ENCODE results near the gene RASD1. TPM values are rescaled to one million over a fixed set of nuclear protein-coding genes. Genes with fewer than 3 reads are reported as not detected.

Gene RASD1
- total and polyA plus RNA-seq, 2 experiments from 2014 or later, result 3.6 to 3.7 TPM

DNA sequence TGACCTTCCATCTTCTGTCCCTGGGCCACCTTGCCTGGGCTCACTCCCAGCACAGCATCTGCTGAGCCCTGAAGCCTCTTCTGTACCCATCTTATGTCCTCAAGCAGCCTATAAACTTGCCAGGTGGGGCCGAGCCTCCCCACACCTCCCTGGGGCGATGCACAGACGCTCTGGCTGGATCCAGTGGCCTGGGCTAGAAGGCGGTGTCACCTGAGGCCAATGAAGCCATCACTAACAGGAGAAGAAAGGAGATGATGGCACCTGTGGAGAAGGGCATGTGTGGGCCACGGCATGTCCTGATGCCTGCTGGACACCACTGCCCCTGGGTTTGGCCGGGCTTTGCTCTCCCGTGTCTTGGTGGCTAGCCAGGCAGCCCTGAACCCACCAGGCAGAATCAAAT is 49.8 kb upstream of the RASD1 start:
- Histone ChIP-seq H3K27me3 (ENCODE audit: insufficient read depth) (no peaks in the 10 kb centered on the region), H3F3A (replicated peaks; ENCODE audit: low read depth) (no peaks in the 10 kb centered on the region), H3K9me2 (ENCODE audit: insufficient read depth) (no peaks in the 10 kb centered on the region), H4K20me1 (replicated peaks; ENCODE audit: insufficient read depth) (no peaks in the 10 kb centered on the region; the same call in 1 of the 2 replicates), H3K27ac (ENCODE audit: low read depth) (no peak overlapping the region), H2AFZ (no peak overlapping the region), H3K79me2 (replicated peaks; ENCODE audit: insufficient read depth) (no peaks in the 10 kb centered on the region), H3K4me3 (no peak overlapping the region), H3K4me1 (ENCODE audit: insufficient read depth) (no peaks in the 10 kb centered on the region), H3K4me2 (no peak overlapping the region), H3K36me3 (ENCODE audit: insufficient read depth) (no peaks in the 10 kb centered on the region)
- no peak for ATAC-seq
- TF ChIP-seq CREB1 (CRISPR knock-in tag; IDR thresholded peaks at IDR 0.05; ENCODE audit: low read depth) (no peak), ETS1 (IDR thresholded peaks at IDR 0.05) (no peak), EZH2 (IDR thresholded peaks at IDR 0.05; ENCODE audit: low read depth, unreplicated experiment) (no peak), CTCF (conservative IDR thresholded peaks at IDR 0.05; ENCODE audit: low read depth in 2 of 2) (no peak), STAT1 (IDR thresholded peaks at IDR 0.05; ENCODE audit: unreplicated experiment) (no peak), POLR2AphosphoS5 (IDR thresholded peaks at IDR 0.05; ENCODE audit: low read depth) (no peak), EZH2phosphoT487 (IDR thresholded peaks at IDR 0.05; ENCODE audit: unreplicated experiment) (no peak), JUNB (IDR thresholded peaks at IDR 0.05; ENCODE audit: unreplicated experiment) (no peak), ZNF114 (CRISPR knock-in tag; IDR thresholded peaks at IDR 0.05) (no peak), ZNF331 (CRISPR knock-in tag; IDR thresholded peaks at IDR 0.05; ENCODE audit: low read depth) (no peak), NANOG (IDR thresholded peaks at IDR 0.05; ENCODE audit: borderline replicate concordance) (no peak)
- TF ChIP-seq, protein P1, sequence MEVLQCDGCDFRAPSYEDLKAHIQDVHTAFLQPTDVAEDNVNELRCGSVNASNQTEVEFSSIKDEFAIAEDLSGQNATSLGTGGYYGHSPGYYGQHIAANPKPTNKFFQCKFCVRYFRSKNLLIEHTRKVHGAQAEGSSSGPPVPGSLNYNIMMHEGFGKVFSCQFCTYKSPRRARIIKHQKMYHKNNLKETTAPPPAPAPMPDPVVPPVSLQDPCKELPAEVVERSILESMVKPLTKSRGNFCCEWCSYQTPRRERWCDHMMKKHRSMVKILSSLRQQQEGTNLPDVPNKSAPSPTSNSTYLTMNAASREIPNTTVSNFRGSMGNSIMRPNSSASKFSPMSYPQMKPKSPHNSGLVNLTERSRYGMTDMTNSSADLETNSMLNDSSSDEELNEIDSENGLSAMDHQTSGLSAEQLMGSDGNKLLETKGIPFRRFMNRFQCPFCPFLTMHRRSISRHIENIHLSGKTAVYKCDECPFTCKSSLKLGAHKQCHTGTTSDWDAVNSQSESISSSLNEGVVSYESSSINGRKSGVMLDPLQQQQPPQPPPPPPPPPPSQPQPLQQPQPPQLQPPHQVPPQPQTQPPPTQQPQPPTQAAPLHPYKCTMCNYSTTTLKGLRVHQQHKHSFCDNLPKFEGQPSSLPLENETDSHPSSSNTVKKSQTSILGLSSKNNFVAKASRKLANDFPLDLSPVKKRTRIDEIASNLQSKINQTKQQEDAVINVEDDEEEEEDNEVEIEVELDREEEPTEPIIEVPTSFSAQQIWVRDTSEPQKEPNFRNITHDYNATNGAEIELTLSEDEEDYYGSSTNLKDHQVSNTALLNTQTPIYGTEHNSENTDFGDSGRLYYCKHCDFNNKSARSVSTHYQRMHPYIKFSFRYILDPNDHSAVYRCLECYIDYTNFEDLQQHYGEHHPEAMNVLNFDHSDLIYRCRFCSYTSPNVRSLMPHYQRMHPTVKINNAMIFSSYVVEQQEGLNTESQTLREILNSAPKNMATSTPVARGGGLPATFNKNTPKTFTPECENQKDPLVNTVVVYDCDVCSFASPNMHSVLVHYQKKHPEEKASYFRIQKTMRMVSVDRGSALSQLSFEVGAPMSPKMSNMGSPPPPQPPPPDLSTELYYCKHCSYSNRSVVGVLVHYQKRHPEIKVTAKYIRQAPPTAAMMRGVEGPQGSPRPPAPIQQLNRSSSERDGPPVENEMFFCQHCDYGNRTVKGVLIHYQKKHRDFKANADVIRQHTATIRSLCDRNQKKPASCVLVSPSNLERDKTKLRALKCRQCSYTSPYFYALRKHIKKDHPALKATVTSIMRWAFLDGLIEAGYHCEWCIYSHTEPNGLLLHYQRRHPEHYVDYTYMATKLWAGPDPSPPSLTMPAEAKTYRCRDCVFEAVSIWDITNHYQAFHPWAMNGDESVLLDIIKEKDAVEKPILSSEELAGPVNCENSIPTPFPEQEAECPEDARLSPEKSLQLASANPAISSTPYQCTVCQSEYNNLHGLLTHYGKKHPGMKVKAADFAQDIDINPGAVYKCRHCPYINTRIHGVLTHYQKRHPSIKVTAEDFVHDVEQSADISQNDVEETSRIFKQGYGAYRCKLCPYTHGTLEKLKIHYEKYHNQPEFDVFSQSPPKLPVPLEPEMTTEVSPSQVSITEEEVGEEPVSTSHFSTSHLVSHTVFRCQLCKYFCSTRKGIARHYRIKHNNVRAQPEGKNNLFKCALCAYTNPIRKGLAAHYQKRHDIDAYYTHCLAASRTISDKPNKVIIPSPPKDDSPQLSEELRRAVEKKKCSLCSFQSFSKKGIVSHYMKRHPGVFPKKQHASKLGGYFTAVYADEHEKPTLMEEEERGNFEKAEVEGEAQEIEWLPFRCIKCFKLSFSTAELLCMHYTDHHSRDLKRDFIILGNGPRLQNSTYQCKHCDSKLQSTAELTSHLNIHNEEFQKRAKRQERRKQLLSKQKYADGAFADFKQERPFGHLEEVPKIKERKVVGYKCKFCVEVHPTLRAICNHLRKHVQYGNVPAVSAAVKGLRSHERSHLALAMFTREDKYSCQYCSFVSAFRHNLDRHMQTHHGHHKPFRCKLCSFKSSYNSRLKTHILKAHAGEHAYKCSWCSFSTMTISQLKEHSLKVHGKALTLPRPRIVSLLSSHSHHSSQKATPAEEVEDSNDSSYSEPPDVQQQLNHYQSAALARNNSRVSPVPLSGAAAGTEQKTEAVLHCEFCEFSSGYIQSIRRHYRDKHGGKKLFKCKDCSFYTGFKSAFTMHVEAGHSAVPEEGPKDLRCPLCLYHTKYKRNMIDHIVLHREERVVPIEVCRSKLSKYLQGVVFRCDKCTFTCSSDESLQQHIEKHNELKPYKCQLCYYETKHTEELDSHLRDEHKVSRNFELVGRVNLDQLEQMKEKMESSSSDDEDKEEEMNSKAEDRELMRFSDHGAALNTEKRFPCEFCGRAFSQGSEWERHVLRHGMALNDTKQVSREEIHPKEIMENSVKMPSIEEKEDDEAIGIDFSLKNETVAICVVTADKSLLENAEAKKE (CRISPR knock-in tag; IDR thresholded peaks at IDR 0.05), result no peak
- TF ChIP-seq, protein P2, sequence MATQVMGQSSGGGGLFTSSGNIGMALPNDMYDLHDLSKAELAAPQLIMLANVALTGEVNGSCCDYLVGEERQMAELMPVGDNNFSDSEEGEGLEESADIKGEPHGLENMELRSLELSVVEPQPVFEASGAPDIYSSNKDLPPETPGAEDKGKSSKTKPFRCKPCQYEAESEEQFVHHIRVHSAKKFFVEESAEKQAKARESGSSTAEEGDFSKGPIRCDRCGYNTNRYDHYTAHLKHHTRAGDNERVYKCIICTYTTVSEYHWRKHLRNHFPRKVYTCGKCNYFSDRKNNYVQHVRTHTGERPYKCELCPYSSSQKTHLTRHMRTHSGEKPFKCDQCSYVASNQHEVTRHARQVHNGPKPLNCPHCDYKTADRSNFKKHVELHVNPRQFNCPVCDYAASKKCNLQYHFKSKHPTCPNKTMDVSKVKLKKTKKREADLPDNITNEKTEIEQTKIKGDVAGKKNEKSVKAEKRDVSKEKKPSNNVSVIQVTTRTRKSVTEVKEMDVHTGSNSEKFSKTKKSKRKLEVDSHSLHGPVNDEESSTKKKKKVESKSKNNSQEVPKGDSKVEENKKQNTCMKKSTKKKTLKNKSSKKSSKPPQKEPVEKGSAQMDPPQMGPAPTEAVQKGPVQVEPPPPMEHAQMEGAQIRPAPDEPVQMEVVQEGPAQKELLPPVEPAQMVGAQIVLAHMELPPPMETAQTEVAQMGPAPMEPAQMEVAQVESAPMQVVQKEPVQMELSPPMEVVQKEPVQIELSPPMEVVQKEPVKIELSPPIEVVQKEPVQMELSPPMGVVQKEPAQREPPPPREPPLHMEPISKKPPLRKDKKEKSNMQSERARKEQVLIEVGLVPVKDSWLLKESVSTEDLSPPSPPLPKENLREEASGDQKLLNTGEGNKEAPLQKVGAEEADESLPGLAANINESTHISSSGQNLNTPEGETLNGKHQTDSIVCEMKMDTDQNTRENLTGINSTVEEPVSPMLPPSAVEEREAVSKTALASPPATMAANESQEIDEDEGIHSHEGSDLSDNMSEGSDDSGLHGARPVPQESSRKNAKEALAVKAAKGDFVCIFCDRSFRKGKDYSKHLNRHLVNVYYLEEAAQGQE (IDR thresholded peaks at IDR 0.05; ENCODE audit: unreplicated experiment), result no peak
- H3K27ac Mint-ChIP-seq, result no peak overlapping the region
- peaks cover 1% of the 10 kb centered on the region; the same call in 1 of the 3 replicates for H3K4me1 Mint-ChIP-seq
- H3K27me3 Mint-ChIP-seq (ENCODE audit: insufficient read depth, low read depth, poor library complexity), result peaks cover 2% of the 10 kb centered on the region
- no peak for DNase-seq (ENCODE audit: low spot score)
- H3K4me3 Mint-ChIP-seq, result no peak overlapping the region
- H3K36me3 Mint-ChIP-seq (ENCODE audit: low read depth), result no peaks in the 10 kb centered on the region; the same call in 2 of the 3 replicates
- no peaks in the 10 kb centered on the region for H3K9me3 Mint-ChIP-seq
